ENCODE data around the gene BGLAP. TPM values are rescaled to one million over a fixed set of nuclear protein-coding genes. Genes with fewer than 3 reads are reported as not detected.

BGLAP gene
- total RNA-seq, 1 experiment from 2014 or later, result 2.3 TPM

DNA sequence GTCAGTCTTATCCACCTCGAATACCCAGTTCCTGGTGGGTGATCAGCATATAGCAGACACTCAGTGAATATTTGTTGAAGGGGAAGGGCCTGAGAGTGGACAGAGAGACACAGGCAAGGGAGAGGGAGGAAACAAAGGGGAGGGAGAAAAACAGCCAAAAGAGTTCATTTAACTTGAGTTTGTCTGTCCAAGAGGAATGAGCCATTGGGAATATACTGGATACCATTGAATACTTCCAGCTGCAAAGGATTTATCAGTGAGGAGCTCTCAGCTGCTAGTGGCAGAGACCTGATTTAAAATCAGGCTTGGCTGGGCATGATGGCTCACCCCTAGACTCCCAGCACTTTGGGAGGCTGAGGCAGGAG, 11.5 kb upstream of the BGLAP start:
- ChIA-PET CTCF (interaction anchor here (1.2 to 5.3 kb wide), 2 partner anchors 85 to 89 kb away, joined by 3 to 34 read pairs; no protein-coding TSS in a partner anchor), POLR2A (interaction anchor here (0.9 kb wide), 1 partner anchor 9 kb away, joined by 3 read pairs; no protein-coding TSS in a partner anchor)
- DNase-seq (ENCODE audit: low spot score) (no peak), ATAC-seq (no peak)
- peaks cover 38% of the 10 kb centered on the region for H3K36me3 Mint-ChIP-seq
- H3K27me3 Mint-ChIP-seq (ENCODE audit: low read depth), result no peaks in the 10 kb centered on the region
- H3K4me1 Mint-ChIP-seq, result peaks cover 1% of the 10 kb centered on the region
- TF ChIP-seq ZNF416 (CRISPR knock-in tag; IDR thresholded peaks at IDR 0.05), result no peak
- TF ChIP-seq, protein P1, sequence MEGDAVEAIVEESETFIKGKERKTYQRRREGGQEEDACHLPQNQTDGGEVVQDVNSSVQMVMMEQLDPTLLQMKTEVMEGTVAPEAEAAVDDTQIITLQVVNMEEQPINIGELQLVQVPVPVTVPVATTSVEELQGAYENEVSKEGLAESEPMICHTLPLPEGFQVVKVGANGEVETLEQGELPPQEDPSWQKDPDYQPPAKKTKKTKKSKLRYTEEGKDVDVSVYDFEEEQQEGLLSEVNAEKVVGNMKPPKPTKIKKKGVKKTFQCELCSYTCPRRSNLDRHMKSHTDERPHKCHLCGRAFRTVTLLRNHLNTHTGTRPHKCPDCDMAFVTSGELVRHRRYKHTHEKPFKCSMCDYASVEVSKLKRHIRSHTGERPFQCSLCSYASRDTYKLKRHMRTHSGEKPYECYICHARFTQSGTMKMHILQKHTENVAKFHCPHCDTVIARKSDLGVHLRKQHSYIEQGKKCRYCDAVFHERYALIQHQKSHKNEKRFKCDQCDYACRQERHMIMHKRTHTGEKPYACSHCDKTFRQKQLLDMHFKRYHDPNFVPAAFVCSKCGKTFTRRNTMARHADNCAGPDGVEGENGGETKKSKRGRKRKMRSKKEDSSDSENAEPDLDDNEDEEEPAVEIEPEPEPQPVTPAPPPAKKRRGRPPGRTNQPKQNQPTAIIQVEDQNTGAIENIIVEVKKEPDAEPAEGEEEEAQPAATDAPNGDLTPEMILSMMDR (IDR thresholded peaks at IDR 0.05), result no peak
- H3K27ac Mint-ChIP-seq, result no peak overlapping the region
- H3K9me3 Mint-ChIP-seq, result no peaks in the 10 kb centered on the region
- no peak overlapping the region for H3K4me3 Mint-ChIP-seq

DNA sequence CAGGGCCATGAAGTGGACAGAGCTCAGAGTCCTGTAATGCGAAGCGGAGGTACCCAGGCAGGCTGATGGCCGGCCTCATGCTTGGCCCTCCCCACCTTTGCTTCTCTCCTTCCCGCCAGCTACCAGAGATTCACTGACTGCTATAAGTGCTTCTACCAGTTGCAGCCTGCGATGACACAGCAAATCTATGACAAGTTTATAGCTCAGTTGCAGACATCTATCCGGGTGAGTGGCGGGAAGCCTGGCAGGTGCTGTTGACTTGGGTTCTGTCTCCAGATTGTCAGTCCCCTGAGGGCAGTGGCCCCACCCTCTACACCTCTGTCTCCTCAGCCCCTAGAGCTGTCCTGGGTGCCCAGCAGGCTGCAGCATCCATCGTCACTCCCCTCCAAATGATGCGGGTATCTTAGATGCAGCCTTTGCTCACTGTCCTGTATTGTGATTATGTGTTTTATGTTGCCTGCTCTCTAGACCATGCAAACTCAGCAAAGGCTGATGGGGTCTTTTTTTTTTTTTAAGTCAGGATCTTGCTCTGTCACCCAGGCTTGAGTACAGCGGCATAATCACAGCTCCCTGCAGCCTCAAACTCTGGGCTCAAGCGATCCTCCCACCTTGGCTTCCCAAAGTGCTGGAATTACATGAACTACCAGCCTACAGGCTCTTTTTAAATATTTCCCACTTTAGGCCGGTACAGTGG, 9.6 kb upstream of the BGLAP start:
- CTCF ChIA-PET, result interaction anchor here (0.5 to 5.3 kb wide), 14 partner anchors 9 to 243 kb away, joined by 3 to 34 read pairs (median 4); partner anchors contain the start of genes BGLAP and PAQR6
- H3K27ac Mint-ChIP-seq, result peak overlapping the region; percentile 65; the same call in 1 of the 2 replicates
- no peaks in the 10 kb centered on the region for H3K4me1 Mint-ChIP-seq
- H3K4me3 Mint-ChIP-seq, result no peak overlapping the region
- TF ChIP-seq PREB (CRISPR knock-in tag; IDR thresholded peaks at IDR 0.05; ENCODE audit: borderline replicate concordance), result no peak
- TF ChIP-seq ATF3 (CRISPR knock-in tag; conservative IDR thresholded peaks at IDR 0.05), result no peak
- no peak for TF ChIP-seq ZNF317 (CRISPR knock-in tag; IDR thresholded peaks at IDR 0.05; ENCODE audit: borderline replicate concordance, low read depth)
- no peak for TF ChIP-seq NFE2L1 (CRISPR knock-in tag; IDR thresholded peaks at IDR 0.05)
- TF ChIP-seq, protein P2, sequence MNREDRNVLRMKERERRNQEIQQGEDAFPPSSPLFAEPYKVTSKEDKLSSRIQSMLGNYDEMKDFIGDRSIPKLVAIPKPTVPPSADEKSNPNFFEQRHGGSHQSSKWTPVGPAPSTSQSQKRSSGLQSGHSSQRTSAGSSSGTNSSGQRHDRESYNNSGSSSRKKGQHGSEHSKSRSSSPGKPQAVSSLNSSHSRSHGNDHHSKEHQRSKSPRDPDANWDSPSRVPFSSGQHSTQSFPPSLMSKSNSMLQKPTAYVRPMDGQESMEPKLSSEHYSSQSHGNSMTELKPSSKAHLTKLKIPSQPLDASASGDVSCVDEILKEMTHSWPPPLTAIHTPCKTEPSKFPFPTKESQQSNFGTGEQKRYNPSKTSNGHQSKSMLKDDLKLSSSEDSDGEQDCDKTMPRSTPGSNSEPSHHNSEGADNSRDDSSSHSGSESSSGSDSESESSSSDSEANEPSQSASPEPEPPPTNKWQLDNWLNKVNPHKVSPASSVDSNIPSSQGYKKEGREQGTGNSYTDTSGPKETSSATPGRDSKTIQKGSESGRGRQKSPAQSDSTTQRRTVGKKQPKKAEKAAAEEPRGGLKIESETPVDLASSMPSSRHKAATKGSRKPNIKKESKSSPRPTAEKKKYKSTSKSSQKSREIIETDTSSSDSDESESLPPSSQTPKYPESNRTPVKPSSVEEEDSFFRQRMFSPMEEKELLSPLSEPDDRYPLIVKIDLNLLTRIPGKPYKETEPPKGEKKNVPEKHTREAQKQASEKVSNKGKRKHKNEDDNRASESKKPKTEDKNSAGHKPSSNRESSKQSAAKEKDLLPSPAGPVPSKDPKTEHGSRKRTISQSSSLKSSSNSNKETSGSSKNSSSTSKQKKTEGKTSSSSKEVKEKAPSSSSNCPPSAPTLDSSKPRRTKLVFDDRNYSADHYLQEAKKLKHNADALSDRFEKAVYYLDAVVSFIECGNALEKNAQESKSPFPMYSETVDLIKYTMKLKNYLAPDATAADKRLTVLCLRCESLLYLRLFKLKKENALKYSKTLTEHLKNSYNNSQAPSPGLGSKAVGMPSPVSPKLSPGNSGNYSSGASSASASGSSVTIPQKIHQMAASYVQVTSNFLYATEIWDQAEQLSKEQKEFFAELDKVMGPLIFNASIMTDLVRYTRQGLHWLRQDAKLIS (CRISPR knock-in tag; IDR thresholded peaks at IDR 0.05; ENCODE audit: borderline replicate concordance), result no peak
- no peak for TF ChIP-seq ZNF121 (CRISPR knock-in tag; IDR thresholded peaks at IDR 0.05)
- TF ChIP-seq ZSCAN18 (CRISPR knock-in tag; IDR thresholded peaks at IDR 0.05), result no peak
- TF ChIP-seq JUN (CRISPR knock-in tag; IDR thresholded peaks at IDR 0.05), result no peak
- no peak for DNase-seq (ENCODE audit: low spot score)
- no peaks in the 10 kb centered on the region for H3K27me3 Mint-ChIP-seq (ENCODE audit: low read depth)
- 0 out of 2 replicates have a peak, but pooled peaks have one; percentile 20 for ATAC-seq
- H3K36me3 Mint-ChIP-seq, result peaks cover 42% of the 10 kb centered on the region
- no peaks in the 10 kb centered on the region for H3K9me3 Mint-ChIP-seq
- POLR2A ChIA-PET, result interaction anchor here (0.6 kb wide), 1 partner anchor 15 kb away, joined by 3 read pairs; no protein-coding TSS in a partner anchor

DNA sequence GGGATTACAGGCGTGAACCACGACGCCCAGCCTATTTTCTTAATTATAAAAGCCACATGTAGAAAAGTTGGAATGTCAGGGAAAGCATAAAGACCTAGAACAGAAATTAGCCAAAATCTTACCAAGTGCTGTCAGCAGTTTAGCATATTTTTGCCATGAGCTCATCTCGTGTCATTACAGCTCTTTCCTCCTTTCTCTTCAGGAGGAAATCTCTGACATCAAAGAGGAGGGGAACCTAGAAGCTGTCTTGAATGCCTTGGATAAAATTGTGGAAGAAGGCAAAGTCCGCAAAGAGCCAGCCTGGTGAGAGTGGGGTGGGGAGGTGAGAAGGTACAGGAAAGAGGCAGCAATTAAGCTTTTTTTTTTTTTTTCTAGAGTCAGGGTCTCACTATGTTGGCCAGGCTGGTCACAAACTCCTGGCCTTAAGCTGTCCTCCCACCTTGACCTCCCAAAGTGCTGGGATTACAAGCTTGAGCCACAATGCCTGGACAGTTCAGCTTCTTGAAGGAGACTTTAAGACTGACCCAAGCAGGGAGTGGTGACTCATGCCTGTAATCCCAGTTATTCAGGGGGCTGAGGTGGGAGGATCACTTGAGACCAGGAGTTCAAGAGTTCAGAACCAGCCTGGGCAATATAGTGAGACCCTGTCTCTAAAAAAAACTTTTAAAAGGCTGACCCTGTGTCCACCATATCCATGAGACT, 8.4 kb upstream of the BGLAP start:
- POLR2A ChIA-PET, result interaction anchor here (0.7 kb wide), 1 partner anchor 12 kb away, joined by 4 read pairs; no protein-coding TSS in a partner anchor
- Mint-ChIP-seq H3K36me3 (peaks cover 47% of the 10 kb centered on the region), H3K27me3 (ENCODE audit: low read depth) (no peaks in the 10 kb centered on the region), H3K27ac (no peak overlapping the region), H3K4me3 (no peak overlapping the region), H3K9me3 (no peaks in the 10 kb centered on the region), H3K4me1 (no peaks in the 10 kb centered on the region)
- CTCF ChIA-PET, result interaction anchor here (0.6 to 5.3 kb wide), 8 partner anchors 8 to 212 kb away, joined by 4 to 34 read pairs (median 6); partner anchors contain the start of gene BGLAP
- DNase-seq (ENCODE audit: low spot score) (no peak), ATAC-seq (no peak)
- TF ChIP-seq SOX15 (CRISPR knock-in tag; IDR thresholded peaks at IDR 0.05) (no peak), ZNF121 (CRISPR knock-in tag; IDR thresholded peaks at IDR 0.05) (peak; percentile 43; the same call in 1 of the 2 replicates)

Data from WTC11 (cell line).